Measurements from ENCODE around the gene EXOG. TPM values are rescaled to one million over a fixed set of nuclear protein-coding genes. Genes with fewer than 3 reads are reported as not detected.

EXOG gene
- total RNA-seq, 1 experiment from 2014 or later, result 8.3 TPM

GRCh38 chr3:38489766-38490165, 6.4 kb upstream of the EXOG start:
- H3K36me3 ChIP-seq (ENCODE audit: control insufficient read depth in 1 of 2, insufficient read depth in 2 of 2, low read length in 2 of 2), result 0 out of 4 replicates have a peak, but pooled peaks cover 0 to under 1% of the 10 kb centered on the region in 2 experiments
- CTCF ChIA-PET, result no interaction called here
- no peaks in the 10 kb centered on the region for H3K9me3 ChIP-seq (ENCODE audit: control insufficient read depth in 1 of 2, insufficient read depth in 1 of 2, low read depth in 1 of 2, low read length in 2 of 2)
- no peak overlapping the region for H3K4me2 ChIP-seq (ENCODE audit: low read length)
- H3K4me3 ChIP-seq (replicated peaks in 1 of 2; ENCODE audit: low read depth in 1 of 2, low read length in 2 of 2), result no peak overlapping the region
- H3K27ac ChIP-seq (ENCODE audit: low read depth, low read length), result no peak overlapping the region
- ATAC-seq (no peak), DNase-seq (ENCODE audit: low read depth, low spot score) (no peak)
- H3K9me2 ChIP-seq (ENCODE audit: insufficient read depth), result no peaks in the 10 kb centered on the region
- RAD21 ChIA-PET (ENCODE audit: low non-redundant PET in 1 of 2, low total read pairs in 2 of 2, uncharacterized antibody in 2 of 2, unreplicated experiment in 2 of 2), result no interaction called here
- H4K20me1 ChIP-seq (ENCODE audit: insufficient read depth), result no peaks in the 10 kb centered on the region
- H3K27me3 ChIP-seq (ENCODE audit: insufficient read depth, low read length), result no peaks in the 10 kb centered on the region
- H3K4me1 ChIP-seq (ENCODE audit: control insufficient read depth in 1 of 2, insufficient read depth in 2 of 2, low read length in 2 of 2), result no peaks in the 10 kb centered on the region
- no peak overlapping the region for H3K9ac ChIP-seq (ENCODE audit: low read length)
- intact Hi-C loops (cut with micrococcal nuclease), result no loop called here
- no peaks in the 10 kb centered on the region for H3K79me2 ChIP-seq (ENCODE audit: insufficient read depth, low read length)
- POLR2A ChIA-PET, result no interaction called here
- no peak overlapping the region for H2AFZ ChIP-seq (ENCODE audit: low read depth, low read length, poor library complexity, severe bottlenecking)
- TF ChIP-seq JUND (IDR thresholded peaks at IDR 0.05), result no peak
- TF ChIP-seq POLR2A (IDR thresholded peaks at IDR 0.05; ENCODE audit: borderline replicate concordance, extremely low read depth, insufficient read depth, insufficient read length), result no peak
- TF ChIP-seq POLR2AphosphoS5 (IDR thresholded peaks at IDR 0.05; ENCODE audit: low read depth, low read length), result no peak
- BruUV-seq (replicated peaks), result no TSS peak

DNA sequence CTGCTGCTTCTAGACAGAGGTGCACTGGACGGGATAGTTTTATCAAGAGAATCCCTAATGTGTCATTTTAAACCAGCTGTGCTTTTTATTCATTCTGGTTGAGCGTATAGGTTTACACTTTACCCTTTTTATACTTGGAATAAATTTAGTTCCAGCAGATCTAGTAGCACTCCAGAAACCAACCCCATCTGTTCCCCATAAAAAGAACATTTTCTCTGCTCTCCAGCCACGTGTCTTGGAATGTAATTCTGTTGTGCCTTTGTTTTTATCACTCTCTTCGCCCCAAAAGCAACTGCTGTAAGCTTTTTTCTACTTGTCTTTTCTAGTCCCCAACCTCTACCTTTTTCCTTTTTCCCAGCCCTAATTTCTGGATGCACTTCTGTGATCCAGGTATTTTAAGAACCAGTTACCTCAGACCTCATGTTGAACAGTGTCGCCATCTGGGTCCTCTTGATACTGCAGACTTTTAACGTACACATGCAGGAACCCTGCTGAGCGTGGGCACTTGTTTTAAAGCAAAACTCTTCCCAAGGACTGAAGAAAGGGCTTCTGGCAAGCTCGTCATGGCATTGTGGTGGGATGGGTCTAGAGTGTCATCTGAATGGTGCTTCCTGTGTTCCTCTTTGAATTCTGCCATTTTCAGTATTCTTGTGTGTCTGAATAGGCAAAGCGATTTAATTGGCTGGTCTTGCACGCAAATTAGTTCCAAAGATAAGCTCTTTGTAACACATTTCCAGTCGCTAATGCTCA, 5.7 kb upstream of the EXOG start:
- no peak overlapping the region for H3K9ac ChIP-seq (ENCODE audit: low read length)
- H4K20me1 ChIP-seq (ENCODE audit: insufficient read depth), result no peaks in the 10 kb centered on the region
- H3K36me3 ChIP-seq (ENCODE audit: control insufficient read depth in 1 of 2, insufficient read depth in 2 of 2, low read length in 2 of 2), result no peaks in the 10 kb centered on the region
- H3K27me3 ChIP-seq (ENCODE audit: insufficient read depth, low read length), result no peaks in the 10 kb centered on the region
- H3K4me1 ChIP-seq (ENCODE audit: control insufficient read depth in 1 of 2, insufficient read depth in 2 of 2, low read length in 2 of 2), result no peaks in the 10 kb centered on the region
- H3K9me3 ChIP-seq (ENCODE audit: control insufficient read depth in 1 of 2, insufficient read depth in 1 of 2, low read depth in 1 of 2, low read length in 2 of 2), result no peaks in the 10 kb centered on the region
- ATAC-seq (no peak), DNase-seq (ENCODE audit: low read depth, low spot score) (no peak)
- ChIA-PET POLR2A (no interaction called here), CTCF (no interaction called here), RAD21 (ENCODE audit: low non-redundant PET in 1 of 2, low total read pairs in 2 of 2, uncharacterized antibody in 2 of 2, unreplicated experiment in 2 of 2) (no interaction called here)
- H3K4me2 ChIP-seq (ENCODE audit: low read length), result no peak overlapping the region
- intact Hi-C loops (cut with micrococcal nuclease), result no loop called here
- TF ChIP-seq ZFX (IDR thresholded peaks at IDR 0.05), result no peak
- TF ChIP-seq, protein P1, sequence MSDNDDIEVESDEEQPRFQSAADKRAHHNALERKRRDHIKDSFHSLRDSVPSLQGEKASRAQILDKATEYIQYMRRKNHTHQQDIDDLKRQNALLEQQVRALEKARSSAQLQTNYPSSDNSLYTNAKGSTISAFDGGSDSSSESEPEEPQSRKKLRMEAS (IDR thresholded peaks at IDR 0.05), result no peak
- no peak for TF ChIP-seq SIN3A (IDR thresholded peaks at IDR 0.05; ENCODE audit: low read depth)
- no peak for TF ChIP-seq SP1 (IDR thresholded peaks at IDR 0.05; ENCODE audit: low read depth)
- TF ChIP-seq POLR2A (IDR thresholded peaks at IDR 0.05; ENCODE audit: borderline replicate concordance, extremely low read depth, insufficient read depth, insufficient read length), result no peak
- no peak for TF ChIP-seq SRF (IDR thresholded peaks at IDR 0.05; ENCODE audit: low read depth)
- TF ChIP-seq YY1 (IDR thresholded peaks at IDR 0.05; ENCODE audit: extremely low read depth, insufficient replicate concordance, low read depth, low read length), result no peak
- no peak for TF ChIP-seq CEBPB (IDR thresholded peaks at IDR 0.05; ENCODE audit: low read depth)
- TF ChIP-seq RAD21 (IDR thresholded peaks at IDR 0.05; ENCODE audit: low read depth), result no peak
- TF ChIP-seq EGR1 (IDR thresholded peaks at IDR 0.05; ENCODE audit: low read depth), result no peak
- no peak for TF ChIP-seq ELF1 (IDR thresholded peaks at IDR 0.05; ENCODE audit: borderline replicate concordance, low read depth)
- TF ChIP-seq, protein P2, sequence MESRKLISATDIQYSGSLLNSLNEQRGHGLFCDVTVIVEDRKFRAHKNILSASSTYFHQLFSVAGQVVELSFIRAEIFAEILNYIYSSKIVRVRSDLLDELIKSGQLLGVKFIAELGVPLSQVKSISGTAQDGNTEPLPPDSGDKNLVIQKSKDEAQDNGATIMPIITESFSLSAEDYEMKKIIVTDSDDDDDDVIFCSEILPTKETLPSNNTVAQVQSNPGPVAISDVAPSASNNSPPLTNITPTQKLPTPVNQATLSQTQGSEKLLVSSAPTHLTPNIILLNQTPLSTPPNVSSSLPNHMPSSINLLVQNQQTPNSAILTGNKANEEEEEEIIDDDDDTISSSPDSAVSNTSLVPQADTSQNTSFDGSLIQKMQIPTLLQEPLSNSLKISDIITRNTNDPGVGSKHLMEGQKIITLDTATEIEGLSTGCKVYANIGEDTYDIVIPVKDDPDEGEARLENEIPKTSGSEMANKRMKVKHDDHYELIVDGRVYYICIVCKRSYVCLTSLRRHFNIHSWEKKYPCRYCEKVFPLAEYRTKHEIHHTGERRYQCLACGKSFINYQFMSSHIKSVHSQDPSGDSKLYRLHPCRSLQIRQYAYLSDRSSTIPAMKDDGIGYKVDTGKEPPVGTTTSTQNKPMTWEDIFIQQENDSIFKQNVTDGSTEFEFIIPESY (IDR thresholded peaks at IDR 0.05; ENCODE audit: extremely low read depth, insufficient replicate concordance, low read length), result no peak
- TF ChIP-seq ATF3 (IDR thresholded peaks at IDR 0.05), result no peak
- TF ChIP-seq, protein P3, sequence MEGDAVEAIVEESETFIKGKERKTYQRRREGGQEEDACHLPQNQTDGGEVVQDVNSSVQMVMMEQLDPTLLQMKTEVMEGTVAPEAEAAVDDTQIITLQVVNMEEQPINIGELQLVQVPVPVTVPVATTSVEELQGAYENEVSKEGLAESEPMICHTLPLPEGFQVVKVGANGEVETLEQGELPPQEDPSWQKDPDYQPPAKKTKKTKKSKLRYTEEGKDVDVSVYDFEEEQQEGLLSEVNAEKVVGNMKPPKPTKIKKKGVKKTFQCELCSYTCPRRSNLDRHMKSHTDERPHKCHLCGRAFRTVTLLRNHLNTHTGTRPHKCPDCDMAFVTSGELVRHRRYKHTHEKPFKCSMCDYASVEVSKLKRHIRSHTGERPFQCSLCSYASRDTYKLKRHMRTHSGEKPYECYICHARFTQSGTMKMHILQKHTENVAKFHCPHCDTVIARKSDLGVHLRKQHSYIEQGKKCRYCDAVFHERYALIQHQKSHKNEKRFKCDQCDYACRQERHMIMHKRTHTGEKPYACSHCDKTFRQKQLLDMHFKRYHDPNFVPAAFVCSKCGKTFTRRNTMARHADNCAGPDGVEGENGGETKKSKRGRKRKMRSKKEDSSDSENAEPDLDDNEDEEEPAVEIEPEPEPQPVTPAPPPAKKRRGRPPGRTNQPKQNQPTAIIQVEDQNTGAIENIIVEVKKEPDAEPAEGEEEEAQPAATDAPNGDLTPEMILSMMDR (IDR thresholded peaks at IDR 0.05 in 2 of 3, conservative IDR thresholded peaks at IDR 0.05 in 1 of 3; ENCODE audit: borderline replicate concordance in 1 of 3, insufficient read depth in 1 of 3, low read depth in 2 of 3, low read length in 2 of 3), result no peak
- no peak overlapping the region for H2AFZ ChIP-seq (ENCODE audit: low read depth, low read length, poor library complexity, severe bottlenecking)
- no TSS peak for BruUV-seq (replicated peaks)
- no peak overlapping the region for H3K4me3 ChIP-seq (replicated peaks in 1 of 2; ENCODE audit: low read depth in 1 of 2, low read length in 2 of 2)
- no peaks in the 10 kb centered on the region for H3K79me2 ChIP-seq (ENCODE audit: insufficient read depth, low read length)
- H3K27ac ChIP-seq (ENCODE audit: low read depth, low read length), result no peak overlapping the region
- H3K9me2 ChIP-seq (ENCODE audit: insufficient read depth), result no peaks in the 10 kb centered on the region
